Prostate gland (tissue), 2 donors: ENCODE measurements around the gene OGDHL.

Experiments used
- CTCF ChIP-seq, 4 experiments: fragments of 200-600 bp in 2 of 4; fragments of 450-650 bp in 2 of 4; sonication (generic) in 2 of 4; IDR thresholded peaks; 1 replicate in 3 of 4; 2 replicates in 1 of 4; pipeline ENCODE4 v1.5.1; 2016 to 2019; ENCODE audit warnings: antibody characterized with exemption in 4 of 4, mild to moderate bottlenecking in 2 of 4, moderate library complexity in 2 of 4
- POLR2A ChIP-seq: fragments of 450-650 bp; IDR thresholded peaks from one replicate; pipeline ENCODE4 v1.6.1; 2016; ENCODE audit warnings: antibody characterized with exemption, mild to moderate bottlenecking
- POLR2AphosphoS5 ChIP-seq: sonication (generic); formaldehyde crosslinking; IDR thresholded peaks from one replicate; pipeline ENCODE4 v1.6.1; 2017; ENCODE audit warnings: antibody characterized with exemption

- no peak for TF ChIP-seq CTCF (IDR thresholded peaks at IDR 0.05)
- TF ChIP-seq POLR2A, result no peak
- TF ChIP-seq POLR2AphosphoS5, result no peak
Measured at GRCh38 chr10:49742683-49743463, 19.2 kb downstream of the OGDHL start.
